Thyroid gland (tissue), 4 donors: ENCODE data around the gene UBE2Q2. TPM values are rescaled to one million over a fixed set of nuclear protein-coding genes. Genes with fewer than 3 reads are reported as not detected.
"Not testable (repeated sequence)": the region's sequence is repeated elsewhere in the genome, so short reads cannot be mapped to it uniquely, and the experiment has no call there.

Experiments used
- DNase-seq, 2 donors: peaks; one replicate each; pipeline ENCODE4 v3.0.0-alpha.2; 2019
- H3K27ac ChIP-seq, 3 donors: fragments of 200-600 bp; sonication (generic); 1 replicate in 2 of 3; 2 replicates in 1 of 3; pipeline ENCODE4 v1.5.1; 2016 to 2019; ENCODE audit warnings: mild to moderate bottlenecking in 1 of 3, moderate library complexity in 1 of 3
- H3K27me3 ChIP-seq: fragments of 200-600 bp; sonication (generic); one replicate; pipeline ENCODE4 v1.5.1; 2019
- H3K36me3 ChIP-seq, 2 donors: fragments of 200-600 bp; sonication (generic); one replicate each; pipeline ENCODE4 v1.5.1; 2016 to 2019
- H3K4me1 ChIP-seq, 2 donors: fragments of 200-600 bp; sonication (generic); one replicate each; pipeline ENCODE4 v1.5.1; 2017 to 2019
- H3K4me3 ChIP-seq, 3 donors: fragments of 200-600 bp; sonication (generic); replicated peaks in 1 of 3; 1 replicate in 2 of 3; 2 replicates in 1 of 3; pipeline ENCODE4 v1.5.1; 2016; ENCODE audit warnings: mild to moderate bottlenecking in 1 of 3
- H3K9me3 ChIP-seq: fragments of 200-600 bp; sonication (generic); one replicate; pipeline ENCODE4 v1.5.1; 2017
- POLR2A ChIP-seq, 2 donors: fragments of 450-650 bp; IDR thresholded peaks; one replicate each; pipeline ENCODE4 v1.6.1; 2017; ENCODE audit warnings: antibody characterized with exemption in 2 of 2, mild to moderate bottlenecking in 2 of 2, moderate library complexity in 1 of 2
- WGBS, 2 donors: methylation state at CpG; one replicate each; pipeline ENCODE4 v1.1.5; 2017; 5-methylcytosine and 5-hydroxymethylcytosine counted together
- intact Hi-C: fragments of 100-400 bp; cut with DNase I; formaldehyde crosslinking; loops from one replicate; pipeline ENCODE4 v1.15.1; 2023
- total RNA-seq, 4 donors: library from RNA; depleted of rRNA; stranded (reverse); fragments of >200 nt; gene quantifications; one replicate each; pipeline ENCODE4 v1.2.3, GENCODE V29; 2016
- TF ChIP-seq, protein P1 (sequence below), 6 experiments: fragments of 200-600 bp in 3 of 6; fragments of 450-650 bp in 3 of 6; sonication (generic) in 3 of 6; IDR thresholded peaks; one replicate each; pipeline ENCODE4 v1.5.1; 2016 to 2019; ENCODE audit warnings: antibody characterized with exemption in 6 of 6, mild to moderate bottlenecking in 2 of 6, inconsistent platforms in 1 of 6, moderate library complexity in 1 of 6

Gene UBE2Q2
- total RNA-seq, 4 donors from 2014 or later: 35.8 to 52.3 (median 44.9) TPM

DNA sequence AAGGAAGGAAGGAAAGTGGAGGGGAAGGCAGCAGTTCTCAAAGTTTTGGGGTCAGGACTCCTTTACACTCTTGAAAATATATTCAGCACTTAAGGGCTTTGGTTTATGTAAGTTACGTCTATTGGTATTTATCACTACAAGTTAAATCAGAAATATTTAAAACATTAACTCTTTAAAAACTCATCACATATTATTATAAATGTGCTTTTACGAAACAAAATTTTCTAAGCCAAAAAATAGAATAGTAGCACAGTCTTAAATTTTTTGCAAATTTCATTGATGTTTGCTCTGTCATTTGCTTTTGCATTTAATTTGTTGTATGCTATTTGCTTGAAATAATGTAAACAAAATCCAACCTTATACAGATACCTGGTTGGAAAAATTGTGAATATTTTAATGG, 7.5 kb downstream of the UBE2Q2 start:
- DNase-seq: no peak
- Histone ChIP-seq H3K27ac (no peak overlapping the region), H3K4me3 (no peak overlapping the region), H3K36me3 (peaks cover 0 to 2% of the 10 kb centered on the region in 2 donors), H3K9me3 (no peaks in the 10 kb centered on the region), H3K4me1 (peaks cover 0 to 8% of the 10 kb centered on the region in 2 donors), H3K27me3 (no peaks in the 10 kb centered on the region)
- 95 to 98% methylated on average over 2 of the region's 2 CpGs for WGBS, 2 donors
- no peak for TF ChIP-seq POLR2A (IDR thresholded peaks at IDR 0.05)
- TF ChIP-seq, protein P1, sequence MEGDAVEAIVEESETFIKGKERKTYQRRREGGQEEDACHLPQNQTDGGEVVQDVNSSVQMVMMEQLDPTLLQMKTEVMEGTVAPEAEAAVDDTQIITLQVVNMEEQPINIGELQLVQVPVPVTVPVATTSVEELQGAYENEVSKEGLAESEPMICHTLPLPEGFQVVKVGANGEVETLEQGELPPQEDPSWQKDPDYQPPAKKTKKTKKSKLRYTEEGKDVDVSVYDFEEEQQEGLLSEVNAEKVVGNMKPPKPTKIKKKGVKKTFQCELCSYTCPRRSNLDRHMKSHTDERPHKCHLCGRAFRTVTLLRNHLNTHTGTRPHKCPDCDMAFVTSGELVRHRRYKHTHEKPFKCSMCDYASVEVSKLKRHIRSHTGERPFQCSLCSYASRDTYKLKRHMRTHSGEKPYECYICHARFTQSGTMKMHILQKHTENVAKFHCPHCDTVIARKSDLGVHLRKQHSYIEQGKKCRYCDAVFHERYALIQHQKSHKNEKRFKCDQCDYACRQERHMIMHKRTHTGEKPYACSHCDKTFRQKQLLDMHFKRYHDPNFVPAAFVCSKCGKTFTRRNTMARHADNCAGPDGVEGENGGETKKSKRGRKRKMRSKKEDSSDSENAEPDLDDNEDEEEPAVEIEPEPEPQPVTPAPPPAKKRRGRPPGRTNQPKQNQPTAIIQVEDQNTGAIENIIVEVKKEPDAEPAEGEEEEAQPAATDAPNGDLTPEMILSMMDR (IDR thresholded peaks at IDR 0.05): no peak
- intact Hi-C loops: loop anchor here (5.0 kb wide), 1 partner anchor 52 kb away; the partner anchor contains the start of gene FBXO22

GRCh38 chr15:75851566-75851965, 8.3 kb downstream of the UBE2Q2 start:
- not testable (repeated sequence) for H3K9me3 ChIP-seq, H3K36me3 ChIP-seq, H3K27me3 ChIP-seq, H3K27ac ChIP-seq, H3K4me3 ChIP-seq, DNase-seq, H3K4me1 ChIP-seq
- intact Hi-C loops: loop anchor here (5.0 kb wide), 1 partner anchor 51 kb away; the partner anchor contains the start of gene FBXO22
- WGBS, 2 donors: 92 to 94% methylated on average over 4 of the region's 4 CpGs

- H3K36me3 ChIP-seq: peaks cover 0 to 5% of the 10 kb centered on the region in 2 donors
- peaks cover 3 to 7% of the 10 kb centered on the region in 2 donors for H3K4me1 ChIP-seq
- no peaks in the 10 kb centered on the region for H3K9me3 ChIP-seq
- H3K27me3 ChIP-seq: no peaks in the 10 kb centered on the region
- intact Hi-C loops: no loop called here
- H3K4me3 ChIP-seq: no peak overlapping the region
- no peak overlapping the region for H3K27ac ChIP-seq
- TF ChIP-seq, protein P1 (IDR thresholded peaks at IDR 0.05): no peak
- no peak for TF ChIP-seq POLR2A (IDR thresholded peaks at IDR 0.05)
- no peak for DNase-seq
These were observed 14.6 kb downstream of the UBE2Q2 start for GRCh38 chr15:75857886-75858285.

DNA sequence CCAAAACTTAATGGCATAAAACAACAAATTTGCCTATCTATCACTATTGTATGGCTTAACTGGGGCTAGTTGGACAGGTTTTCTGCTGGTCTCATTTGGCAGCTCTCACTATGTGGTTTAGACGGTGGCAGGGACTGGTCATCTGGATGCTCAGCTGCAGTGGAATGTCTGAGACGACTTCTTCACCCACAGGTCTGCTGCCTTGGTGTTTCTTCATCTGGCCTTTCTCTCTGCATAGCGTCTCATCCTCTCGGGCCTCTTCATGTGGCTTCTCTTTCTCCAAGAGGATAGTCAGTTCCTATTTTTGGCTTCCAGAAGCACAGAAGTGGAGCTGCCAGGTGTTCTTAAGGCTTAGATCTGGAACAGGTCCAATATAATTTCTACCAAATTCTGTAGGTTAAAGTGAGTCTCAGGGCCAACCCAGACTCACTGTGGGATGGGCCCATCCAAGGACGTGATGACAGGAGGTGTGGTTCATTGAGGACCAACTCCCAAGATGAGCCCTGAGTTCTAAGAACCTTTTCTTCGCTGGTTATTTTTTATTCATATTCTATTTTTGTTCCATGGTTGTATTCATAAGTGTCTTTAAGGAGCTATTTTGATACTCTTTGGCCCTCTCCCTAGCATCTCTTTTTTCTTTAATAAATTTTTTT, 18.6 kb downstream of the UBE2Q2 start:
- no peaks in the 10 kb centered on the region for H3K36me3 ChIP-seq
- TF ChIP-seq POLR2A (IDR thresholded peaks at IDR 0.05): no peak
- TF ChIP-seq, protein P1 (IDR thresholded peaks at IDR 0.05): no peak
- no peaks in the 10 kb centered on the region for H3K27me3 ChIP-seq
- peaks cover 3 to 7% of the 10 kb centered on the region in 2 donors for H3K4me1 ChIP-seq
- no peak overlapping the region for H3K27ac ChIP-seq
- WGBS, 2 donors: 87 to 92% methylated on average over 6 of the region's 6 CpGs
- no peak overlapping the region for H3K4me3 ChIP-seq
- no peak for DNase-seq
- H3K9me3 ChIP-seq: no peaks in the 10 kb centered on the region
- intact Hi-C loops: no loop called here

GRCh38 chr15:75862796-75863195, 19.5 kb downstream of the UBE2Q2 start:
- no peaks in the 10 kb centered on the region for H3K27me3 ChIP-seq
- 93 to 98% methylated on average over 1 of the region's 1 CpG for WGBS, 2 donors
- H3K9me3 ChIP-seq: no peaks in the 10 kb centered on the region
- H3K27ac ChIP-seq: no peak overlapping the region
- H3K36me3 ChIP-seq: no peaks in the 10 kb centered on the region
- no peak overlapping the region for H3K4me3 ChIP-seq
- peaks cover 3 to 13% of the 10 kb centered on the region in 2 donors for H3K4me1 ChIP-seq
- intact Hi-C loops: no loop called here
- DNase-seq: no peak
- TF ChIP-seq, protein P1 (IDR thresholded peaks at IDR 0.05): no peak
- TF ChIP-seq POLR2A (IDR thresholded peaks at IDR 0.05): no peak
